ENCODE data around the gene IGFBPL1.

The IGFBPL1 gene

DNA sequence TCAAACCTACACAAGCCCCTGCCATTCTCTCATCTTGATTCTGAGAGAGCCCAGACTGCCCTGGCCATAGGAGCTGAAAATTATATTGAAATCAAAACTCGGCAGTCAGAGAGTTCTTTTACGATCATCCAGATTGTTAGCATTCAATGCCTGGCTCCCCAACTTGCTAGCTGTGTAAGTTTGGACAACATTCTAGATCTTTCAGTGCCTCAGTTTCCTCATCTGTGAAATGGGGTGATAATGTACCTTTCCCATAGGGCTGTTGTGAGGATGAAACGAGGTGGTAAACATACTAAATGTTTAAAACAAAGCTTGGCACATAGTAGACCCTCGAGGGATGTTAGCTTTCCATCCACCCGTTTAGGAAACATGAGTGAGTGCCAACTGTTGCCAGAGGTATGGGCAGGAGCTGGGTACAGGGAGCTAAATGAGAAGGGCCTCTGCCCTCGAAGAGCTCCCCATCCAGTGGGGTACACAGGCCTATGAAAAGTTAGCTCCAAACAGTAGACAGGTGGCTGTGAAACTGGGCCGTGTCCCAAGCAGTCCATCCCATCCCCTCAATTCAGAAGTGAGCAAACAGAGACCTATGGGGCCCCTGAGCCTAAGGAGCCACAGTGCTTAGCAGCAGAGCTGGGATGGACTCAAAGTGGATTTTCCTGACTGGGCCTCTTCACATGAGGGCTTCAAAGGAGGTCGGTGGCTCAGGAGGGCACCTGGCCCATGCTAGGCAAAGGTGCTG lies 17.3 kb upstream of the IGFBPL1 start:
- no peaks in the 10 kb centered on the region for H3K36me3 ChIP-seq (ENCODE audit: control insufficient read depth, insufficient read depth, low read length)
- no peaks in the 10 kb centered on the region for H3K9me3 ChIP-seq (ENCODE audit: control insufficient read depth, insufficient read depth, low read length)
- no peak overlapping the region for H3K9ac ChIP-seq (ENCODE audit: low read depth, low read length)
- H3K27me3 ChIP-seq (ENCODE audit: control insufficient read depth, insufficient read depth, low read length): no peaks in the 10 kb centered on the region
- H3K4me1 ChIP-seq (ENCODE audit: control insufficient read depth, insufficient read depth, low read length): no peaks in the 10 kb centered on the region
- no peak overlapping the region for H3K27ac ChIP-seq (ENCODE audit: low read depth, low read length)
- H3K4me3 ChIP-seq (ENCODE audit: low read depth, low read length): no peak overlapping the region

DNA sequence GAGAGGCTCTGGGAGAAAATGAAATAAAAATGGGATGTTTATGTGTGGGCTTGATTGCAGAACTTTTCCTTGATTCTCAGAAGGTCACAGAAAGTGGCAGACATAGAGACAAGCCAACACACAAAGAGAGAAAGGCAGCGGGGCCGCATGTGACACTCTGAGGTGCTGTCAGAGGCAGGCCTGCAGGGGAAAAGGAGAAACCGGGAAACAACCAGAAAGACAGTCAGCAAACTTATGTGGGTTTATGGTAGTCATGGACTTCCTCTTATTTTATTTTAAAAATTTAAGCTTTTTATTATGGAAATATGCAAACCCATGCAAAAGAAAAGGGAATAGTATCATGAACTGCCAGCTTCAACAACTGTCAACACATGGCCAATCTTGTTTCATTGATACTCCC lies 16.3 kb upstream of the IGFBPL1 start:
- Histone ChIP-seq H3K9ac (ENCODE audit: low read depth, low read length) (no peak overlapping the region), H3K9me3 (ENCODE audit: control insufficient read depth, insufficient read depth, low read length) (no peaks in the 10 kb centered on the region), H3K27me3 (ENCODE audit: control insufficient read depth, insufficient read depth, low read length) (no peaks in the 10 kb centered on the region), H3K4me1 (ENCODE audit: control insufficient read depth, insufficient read depth, low read length) (no peaks in the 10 kb centered on the region), H3K4me3 (ENCODE audit: low read depth, low read length) (no peak overlapping the region), H3K27ac (ENCODE audit: low read depth, low read length) (no peak overlapping the region), H3K36me3 (ENCODE audit: control insufficient read depth, insufficient read depth, low read length) (no peaks in the 10 kb centered on the region)

DNA sequence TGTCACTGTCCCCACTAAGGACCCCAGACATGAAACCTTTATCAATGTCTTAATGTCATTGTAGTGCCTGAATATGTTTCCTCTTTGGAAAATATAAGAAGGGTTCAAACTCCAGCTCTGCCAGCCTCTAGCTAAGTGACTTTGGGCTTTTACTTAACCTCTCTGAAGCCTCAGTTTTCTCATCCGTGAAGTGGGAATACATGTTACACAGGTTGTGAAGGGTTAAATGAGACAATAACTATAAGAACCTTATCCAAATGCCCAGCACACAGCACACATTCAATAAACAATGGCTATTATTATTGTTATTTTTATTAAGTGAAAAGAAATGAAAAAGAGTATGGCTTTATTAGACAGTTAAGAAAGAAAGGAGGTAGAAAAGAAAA lies 15.7 kb upstream of the IGFBPL1 start:
- Histone ChIP-seq H3K36me3 (ENCODE audit: control insufficient read depth, insufficient read depth, low read length) (no peaks in the 10 kb centered on the region), H3K9ac (ENCODE audit: low read depth, low read length) (no peak overlapping the region), H3K9me3 (ENCODE audit: control insufficient read depth, insufficient read depth, low read length) (no peaks in the 10 kb centered on the region), H3K4me3 (ENCODE audit: low read depth, low read length) (no peak overlapping the region), H3K27me3 (ENCODE audit: control insufficient read depth, insufficient read depth, low read length) (no peaks in the 10 kb centered on the region), H3K27ac (ENCODE audit: low read depth, low read length) (no peak overlapping the region), H3K4me1 (ENCODE audit: control insufficient read depth, insufficient read depth, low read length) (0 out of 2 replicates have a peak, but pooled peaks cover under 1% of the 10 kb centered on the region)

DNA sequence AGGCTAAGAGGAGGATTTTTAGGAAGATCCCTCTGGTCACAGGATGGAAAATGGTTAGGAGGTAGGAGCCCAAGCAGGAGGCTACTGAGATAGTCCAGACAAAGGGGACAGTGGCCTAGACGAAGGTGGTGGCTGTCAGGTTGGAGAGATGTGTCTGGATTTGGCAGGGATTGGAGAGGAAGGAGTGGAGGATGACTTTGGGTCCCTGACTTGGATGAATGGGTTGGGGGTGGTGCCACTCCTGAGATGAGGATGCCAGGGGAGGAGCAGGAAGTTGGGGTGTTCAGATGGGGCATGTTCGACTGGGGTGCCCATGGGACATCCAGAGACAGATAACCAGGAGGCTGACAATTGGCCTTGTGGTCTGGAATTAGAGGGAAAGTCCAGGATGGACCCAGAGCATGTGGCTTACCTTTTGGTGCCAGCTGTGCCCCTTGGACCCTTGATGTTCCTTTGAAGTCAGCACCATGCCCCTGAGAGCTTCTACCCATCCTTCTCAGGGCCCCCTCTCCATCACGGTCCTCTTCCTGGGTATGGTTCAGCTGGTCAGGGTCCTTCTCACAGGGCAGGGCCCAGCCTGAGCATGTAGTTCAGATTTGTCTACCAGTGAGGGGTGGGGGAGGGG lies 15.1 kb upstream of the IGFBPL1 start:
- H3K27ac ChIP-seq (ENCODE audit: low read depth, low read length): no peak overlapping the region
- H3K4me3 ChIP-seq (ENCODE audit: low read depth, low read length): no peak overlapping the region
- H3K36me3 ChIP-seq (ENCODE audit: control insufficient read depth, insufficient read depth, low read length): no peaks in the 10 kb centered on the region
- H3K4me1 ChIP-seq (ENCODE audit: control insufficient read depth, insufficient read depth, low read length): 0 out of 2 replicates have a peak, but pooled peaks cover 5% of the 10 kb centered on the region
- no peaks in the 10 kb centered on the region for H3K27me3 ChIP-seq (ENCODE audit: control insufficient read depth, insufficient read depth, low read length)
- no peaks in the 10 kb centered on the region for H3K9me3 ChIP-seq (ENCODE audit: control insufficient read depth, insufficient read depth, low read length)
- no peak overlapping the region for H3K9ac ChIP-seq (ENCODE audit: low read depth, low read length)

DNA sequence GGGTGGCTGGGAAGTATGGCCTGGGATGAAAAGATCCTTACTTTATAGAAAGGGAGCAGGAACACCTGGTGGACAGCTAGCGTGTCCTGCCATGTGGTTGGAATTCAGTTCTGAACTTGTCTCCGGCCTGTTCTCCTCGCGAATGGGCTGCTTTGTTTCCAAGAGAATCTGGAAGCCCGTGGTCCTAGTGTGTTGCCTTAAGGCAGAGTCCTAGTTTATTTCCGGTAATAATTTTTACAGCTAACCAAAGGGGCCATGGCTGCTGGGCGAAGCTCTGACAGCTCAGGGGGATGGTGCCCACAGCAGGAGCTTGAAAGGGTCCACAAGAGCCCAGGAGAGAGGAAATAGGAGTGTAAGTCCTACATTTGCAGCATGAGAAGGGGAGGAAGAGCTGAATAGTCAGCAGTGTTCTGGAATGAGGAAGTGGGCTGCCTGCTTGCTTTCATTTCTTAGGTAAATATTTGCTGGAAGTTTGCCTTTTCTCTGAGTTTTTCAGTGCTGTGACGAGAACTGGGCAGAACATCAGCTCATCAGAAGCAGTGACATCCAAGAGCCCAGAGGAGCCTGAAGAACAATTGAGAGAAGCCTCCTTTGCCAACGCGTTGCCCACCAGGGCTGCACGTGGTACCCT lies 13.1 kb upstream of the IGFBPL1 start:
- Histone ChIP-seq H3K4me3 (ENCODE audit: low read depth, low read length) (no peak overlapping the region), H3K27ac (ENCODE audit: low read depth, low read length) (no peak overlapping the region)

DNA sequence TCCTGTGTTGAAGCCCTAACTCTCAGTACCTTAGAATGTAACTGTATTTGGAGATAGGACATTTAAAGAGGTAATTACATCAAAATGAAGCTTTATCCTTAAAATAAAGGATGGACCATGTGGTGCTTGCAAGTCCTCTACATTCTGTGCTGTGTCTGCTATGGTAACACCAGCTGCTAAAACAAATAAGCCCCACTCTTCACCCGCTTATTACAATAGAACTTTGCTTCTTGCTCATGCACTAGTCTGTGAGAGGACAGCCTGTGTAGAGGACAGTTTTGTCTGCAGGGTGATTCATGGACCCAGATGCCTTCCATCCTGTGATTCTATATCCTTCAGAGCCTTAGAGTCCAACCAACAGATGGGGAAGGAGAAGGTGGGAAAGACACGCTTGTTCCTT lies 12.5 kb upstream of the IGFBPL1 start:
- no peak overlapping the region for H3K9ac ChIP-seq (ENCODE audit: low read depth, low read length)
- H3K4me1 ChIP-seq (ENCODE audit: control insufficient read depth, insufficient read depth, low read length): 0 out of 2 replicates have a peak, but pooled peaks cover 7% of the 10 kb centered on the region
- 0 out of 2 replicates have a peak, but pooled peaks cover 7% of the 10 kb centered on the region for H3K27me3 ChIP-seq (ENCODE audit: control insufficient read depth, insufficient read depth, low read length)
- H3K36me3 ChIP-seq (ENCODE audit: control insufficient read depth, insufficient read depth, low read length): no peaks in the 10 kb centered on the region
- H3K4me3 ChIP-seq (ENCODE audit: low read depth, low read length): no peak overlapping the region
- no peaks in the 10 kb centered on the region for H3K9me3 ChIP-seq (ENCODE audit: control insufficient read depth, insufficient read depth, low read length)
- no peak overlapping the region for H3K27ac ChIP-seq (ENCODE audit: low read depth, low read length)

More for the DNA sequence above, 13.1 kb upstream of the IGFBPL1 start:
- no peak overlapping the region for H3K9ac ChIP-seq (ENCODE audit: low read depth, low read length)
- H3K27me3 ChIP-seq (ENCODE audit: control insufficient read depth, insufficient read depth, low read length): 0 out of 2 replicates have a peak, but pooled peaks cover 4% of the 10 kb centered on the region
- 0 out of 2 replicates have a peak, but pooled peaks cover 7% of the 10 kb centered on the region for H3K4me1 ChIP-seq (ENCODE audit: control insufficient read depth, insufficient read depth, low read length)
- H3K9me3 ChIP-seq (ENCODE audit: control insufficient read depth, insufficient read depth, low read length): no peaks in the 10 kb centered on the region
- H3K36me3 ChIP-seq (ENCODE audit: control insufficient read depth, insufficient read depth, low read length): no peaks in the 10 kb centered on the region

DNA sequence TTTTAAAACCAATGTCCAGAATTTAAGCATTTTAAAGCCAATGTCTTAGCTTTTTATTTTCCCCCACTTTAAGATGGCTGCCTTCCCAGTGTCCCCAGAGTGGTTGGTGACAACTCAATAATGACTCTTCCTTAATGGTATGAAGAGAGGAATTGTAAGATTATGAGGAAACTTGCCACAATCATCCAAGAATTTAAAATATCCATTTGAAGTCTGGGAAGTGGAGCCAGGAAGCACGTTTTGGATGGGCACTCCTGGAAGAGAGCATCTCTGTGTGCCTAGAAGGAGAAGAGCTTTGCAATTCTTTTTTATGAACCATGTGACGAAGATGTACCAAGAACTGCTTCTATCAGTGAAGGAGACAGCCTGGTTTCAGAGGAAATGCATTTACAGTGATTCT lies 11.3 kb upstream of the IGFBPL1 start:
- 0 out of 2 replicates have a peak, but pooled peaks cover 7% of the 10 kb centered on the region for H3K27me3 ChIP-seq (ENCODE audit: control insufficient read depth, insufficient read depth, low read length)
- H3K4me1 ChIP-seq (ENCODE audit: control insufficient read depth, insufficient read depth, low read length): 0 out of 2 replicates have a peak, but pooled peaks cover 7% of the 10 kb centered on the region
- no peaks in the 10 kb centered on the region for H3K9me3 ChIP-seq (ENCODE audit: control insufficient read depth, insufficient read depth, low read length)
- H3K27ac ChIP-seq (ENCODE audit: low read depth, low read length): no peak overlapping the region
- H3K36me3 ChIP-seq (ENCODE audit: control insufficient read depth, insufficient read depth, low read length): no peaks in the 10 kb centered on the region
- H3K4me3 ChIP-seq (ENCODE audit: low read depth, low read length): no peak overlapping the region
- no peak overlapping the region for H3K9ac ChIP-seq (ENCODE audit: low read depth, low read length)

DNA sequence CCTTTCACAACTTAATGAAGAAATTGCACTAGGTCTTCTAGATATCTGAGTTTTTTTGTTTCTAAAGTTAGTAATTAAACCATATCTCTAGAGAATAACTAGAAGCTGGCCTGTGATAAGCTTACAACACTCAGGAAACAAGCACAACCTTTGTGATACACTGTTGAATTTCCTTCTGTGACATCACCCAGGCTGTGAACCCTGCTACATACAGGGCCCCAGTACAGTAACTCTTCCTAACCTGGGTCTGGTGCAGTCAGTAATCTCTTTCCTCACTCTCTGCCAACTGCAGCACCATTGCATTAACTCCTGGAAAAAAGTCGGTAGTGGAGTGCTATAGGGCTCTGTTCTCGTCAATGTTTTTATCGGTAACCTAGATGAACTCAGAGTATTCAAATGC lies 10.6 kb upstream of the IGFBPL1 start:
- no peak overlapping the region for H3K27ac ChIP-seq (ENCODE audit: low read depth, low read length)
- H3K9ac ChIP-seq (ENCODE audit: low read depth, low read length): no peak overlapping the region
- H3K4me1 ChIP-seq (ENCODE audit: control insufficient read depth, insufficient read depth, low read length): 0 out of 2 replicates have a peak, but pooled peaks cover 7% of the 10 kb centered on the region
- H3K27me3 ChIP-seq (ENCODE audit: control insufficient read depth, insufficient read depth, low read length): 0 out of 2 replicates have a peak, but pooled peaks cover 7% of the 10 kb centered on the region
- no peaks in the 10 kb centered on the region for H3K36me3 ChIP-seq (ENCODE audit: control insufficient read depth, insufficient read depth, low read length)
- H3K9me3 ChIP-seq (ENCODE audit: control insufficient read depth, insufficient read depth, low read length): no peaks in the 10 kb centered on the region
- H3K4me3 ChIP-seq (ENCODE audit: low read depth, low read length): no peak overlapping the region

DNA sequence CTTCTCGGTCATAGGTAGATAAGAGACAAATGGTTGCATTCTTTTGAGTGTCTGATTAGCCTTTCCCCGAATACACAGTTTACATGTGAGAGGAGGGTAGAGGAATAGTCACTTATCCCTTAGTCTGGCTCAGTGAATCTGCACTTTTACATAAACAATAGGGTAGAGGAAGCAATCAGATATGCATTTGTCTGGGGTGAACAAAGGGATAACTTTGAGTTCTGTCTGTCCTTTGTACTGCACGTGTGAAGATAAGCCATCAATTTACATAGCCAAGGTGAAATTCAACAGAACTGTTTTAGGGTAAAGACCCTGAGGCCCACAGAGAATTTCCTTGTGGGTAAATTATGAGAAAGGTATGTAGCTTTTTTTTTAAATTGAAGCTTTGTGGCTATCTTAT lies 10.1 kb upstream of the IGFBPL1 start:
- H3K9ac ChIP-seq (ENCODE audit: low read depth, low read length): no peak overlapping the region

DNA sequence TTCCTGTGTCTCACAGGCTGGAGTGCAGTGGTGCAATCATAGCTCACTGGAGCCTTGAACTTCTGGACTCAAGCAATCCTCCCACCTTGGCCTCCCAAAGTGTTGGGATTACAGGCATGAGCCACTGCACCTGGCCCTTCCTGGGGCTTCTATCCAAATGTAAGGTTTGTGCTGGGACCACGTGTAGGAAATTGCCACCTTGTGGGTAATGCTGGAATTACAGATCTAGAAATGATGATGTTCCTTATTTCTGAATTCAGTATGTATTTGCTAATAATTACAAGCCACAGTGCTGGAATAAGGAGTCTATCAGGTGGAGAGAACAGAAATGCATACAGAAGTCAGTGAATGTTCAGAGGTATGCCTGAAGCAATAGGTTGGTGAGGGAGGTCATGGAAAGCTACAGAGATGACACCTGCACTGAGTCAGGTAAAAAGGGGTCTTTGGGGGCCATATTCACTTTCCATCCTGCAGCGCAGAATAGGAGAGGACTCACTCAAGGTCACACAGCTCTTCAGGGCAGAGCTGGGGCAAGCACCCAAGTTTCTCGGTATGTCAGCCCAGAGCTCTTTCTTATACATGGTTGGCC lies 8.8 kb upstream of the IGFBPL1 start:
- Histone ChIP-seq H3K27me3 (ENCODE audit: control insufficient read depth, insufficient read depth, low read length) (0 out of 2 replicates have a peak, but pooled peaks cover 7% of the 10 kb centered on the region), H3K9me3 (ENCODE audit: control insufficient read depth, insufficient read depth, low read length) (no peaks in the 10 kb centered on the region), H3K36me3 (ENCODE audit: control insufficient read depth, insufficient read depth, low read length) (no peaks in the 10 kb centered on the region)

More for the DNA sequence above, 10.1 kb upstream of the IGFBPL1 start:
- Histone ChIP-seq H3K4me3 (ENCODE audit: low read depth, low read length) (no peak overlapping the region), H3K4me1 (ENCODE audit: control insufficient read depth, insufficient read depth, low read length) (0 out of 2 replicates have a peak, but pooled peaks cover 7% of the 10 kb centered on the region), H3K27ac (ENCODE audit: low read depth, low read length) (no peak overlapping the region), H3K36me3 (ENCODE audit: control insufficient read depth, insufficient read depth, low read length) (no peaks in the 10 kb centered on the region), H3K9me3 (ENCODE audit: control insufficient read depth, insufficient read depth, low read length) (no peaks in the 10 kb centered on the region), H3K27me3 (ENCODE audit: control insufficient read depth, insufficient read depth, low read length) (0 out of 2 replicates have a peak, but pooled peaks cover 7% of the 10 kb centered on the region)

More for the DNA sequence above, 8.8 kb upstream of the IGFBPL1 start:
- Histone ChIP-seq H3K27ac (ENCODE audit: low read depth, low read length) (no peak overlapping the region), H3K9ac (ENCODE audit: low read depth, low read length) (no peak overlapping the region), H3K4me1 (ENCODE audit: control insufficient read depth, insufficient read depth, low read length) (0 out of 2 replicates have a peak, but pooled peaks cover 7% of the 10 kb centered on the region), H3K4me3 (ENCODE audit: low read depth, low read length) (no peak overlapping the region)
